ENCODE measurements around the gene XRN2.
"Not testable (repeated sequence)": the region's sequence is repeated elsewhere in the genome, so short reads cannot be mapped to it uniquely, and the experiment has no call there.

Gene XRN2

DNA sequence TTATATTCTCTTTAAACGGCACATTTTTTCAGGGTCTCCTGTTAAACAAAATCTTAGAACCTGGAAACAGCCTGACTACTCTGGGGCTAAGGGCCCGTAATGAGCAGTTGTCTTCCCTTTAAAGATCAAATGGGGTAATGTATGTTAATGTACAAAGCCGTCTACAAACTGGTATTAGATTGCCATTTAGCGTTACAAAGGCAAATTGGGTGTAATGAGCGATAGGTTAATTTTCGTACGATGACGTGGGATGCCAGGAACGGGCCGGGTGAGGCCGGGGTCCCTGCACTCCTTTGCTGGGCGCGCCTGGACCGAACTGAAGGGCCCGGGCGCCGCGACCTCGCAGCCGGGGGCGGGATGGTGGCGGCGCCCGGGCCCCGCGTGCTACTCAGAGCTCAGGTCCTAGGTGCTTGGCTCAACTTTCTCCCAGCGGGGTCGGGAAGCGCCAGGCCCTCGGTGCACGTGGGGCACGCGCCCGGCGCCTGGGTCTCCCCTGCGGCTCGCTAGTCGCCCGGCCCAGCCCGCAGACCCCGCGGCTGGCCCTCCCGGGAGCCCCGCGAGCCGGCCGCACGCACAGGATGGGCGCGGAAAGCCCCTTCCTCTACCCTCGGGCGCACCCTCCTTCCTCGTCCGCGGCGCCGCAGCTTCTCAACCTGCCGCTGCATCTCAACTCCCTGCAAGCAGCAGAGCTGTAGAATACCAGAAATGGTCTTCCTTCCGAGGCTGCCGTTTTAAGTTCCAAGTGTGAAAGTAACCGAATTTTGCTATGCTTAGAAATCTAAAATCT, 88.2 kb downstream of the XRN2 start:
- DNase-seq, result no peak

DNA sequence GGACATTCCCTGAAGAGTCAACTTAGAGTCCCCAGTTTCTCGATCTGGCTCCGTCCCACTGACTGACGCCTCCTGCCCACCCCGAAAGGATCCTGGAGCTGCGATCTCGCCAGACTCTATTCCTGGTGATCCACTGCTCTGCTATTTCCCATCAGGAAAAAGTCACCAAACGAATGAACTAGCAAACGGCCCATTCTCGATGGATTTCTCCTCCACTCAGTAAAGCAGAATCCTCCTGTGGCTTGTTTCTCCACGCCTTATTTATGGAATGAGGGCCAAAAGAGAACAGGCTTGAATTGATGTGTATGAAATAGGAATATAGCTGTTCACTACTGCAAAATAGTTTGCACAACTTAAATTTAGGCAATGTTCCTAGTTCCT, 88.8 kb downstream of the XRN2 start:
- DNase-seq, result no peak

DNA sequence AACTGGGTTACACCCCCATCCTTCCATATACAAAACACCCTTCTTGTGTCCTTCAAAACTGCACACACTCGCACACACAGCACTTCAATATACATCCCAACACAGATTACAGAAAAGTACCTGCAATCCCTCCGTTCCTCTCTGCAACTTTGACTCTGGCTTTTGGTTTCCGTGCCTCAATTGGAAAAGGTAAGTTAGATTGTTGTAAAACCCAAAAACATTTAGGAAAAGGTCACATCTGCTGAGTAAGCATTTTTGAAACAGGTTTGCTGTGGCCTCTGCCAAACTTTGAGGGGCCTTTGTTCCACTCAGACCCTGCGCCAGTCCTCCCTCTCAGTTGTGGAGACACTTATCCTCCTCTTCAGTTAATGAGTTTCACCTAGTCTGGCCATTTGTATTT, 90.0 kb downstream of the XRN2 start:
- DNase-seq, result no peak

DNA sequence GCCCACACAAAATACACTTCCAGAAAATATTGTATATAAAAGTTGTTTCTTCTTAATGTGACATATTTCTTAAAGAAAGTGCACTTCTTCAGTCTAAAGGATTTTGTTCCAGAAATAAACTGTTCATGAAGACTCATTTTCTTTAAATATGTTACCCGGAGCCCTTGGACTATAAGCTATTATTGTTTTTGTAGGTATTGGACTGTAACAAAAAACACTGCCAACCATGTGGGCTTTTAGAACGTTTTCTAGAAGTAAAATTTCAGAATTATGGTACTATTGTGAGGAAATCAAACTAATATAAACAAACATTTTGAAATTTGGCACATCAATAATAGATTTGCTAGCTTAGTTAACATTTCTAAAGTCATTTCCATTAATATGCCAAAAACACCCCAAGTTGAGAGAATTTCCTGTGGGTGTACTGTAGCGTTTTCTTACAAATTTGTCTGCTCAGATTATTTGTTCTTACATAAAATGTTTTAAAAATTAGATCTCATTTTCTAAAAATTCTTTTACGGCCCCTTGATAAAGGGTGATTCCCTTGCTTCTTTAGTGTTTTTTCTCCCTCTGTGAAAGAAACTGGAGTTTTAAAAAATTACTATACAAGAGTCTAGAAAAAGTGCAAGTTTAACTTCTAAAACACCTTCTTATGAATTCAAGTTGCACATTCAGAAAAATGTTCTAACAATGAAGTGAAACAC, 90.8 kb downstream of the XRN2 start:
- DNase-seq, result no peak

DNA sequence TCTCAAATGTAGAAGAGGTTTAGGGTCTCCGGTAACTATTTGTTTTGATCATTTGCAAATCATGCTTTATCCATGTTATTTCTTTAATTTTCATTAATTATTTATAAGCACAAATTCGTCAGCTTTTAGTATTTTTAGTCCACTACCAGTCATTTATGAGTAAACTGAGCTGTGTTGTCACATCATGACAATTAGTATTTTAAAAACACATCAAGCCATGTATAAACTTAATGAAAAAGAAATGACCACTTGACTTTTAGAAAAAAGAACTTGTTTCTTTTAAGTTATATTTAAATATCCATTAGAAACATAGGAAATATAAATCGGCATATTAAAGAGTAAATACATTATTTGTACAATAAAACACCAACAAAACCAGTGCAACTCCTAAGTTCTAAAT, 91.4 kb downstream of the XRN2 start:
- no peak for DNase-seq

DNA sequence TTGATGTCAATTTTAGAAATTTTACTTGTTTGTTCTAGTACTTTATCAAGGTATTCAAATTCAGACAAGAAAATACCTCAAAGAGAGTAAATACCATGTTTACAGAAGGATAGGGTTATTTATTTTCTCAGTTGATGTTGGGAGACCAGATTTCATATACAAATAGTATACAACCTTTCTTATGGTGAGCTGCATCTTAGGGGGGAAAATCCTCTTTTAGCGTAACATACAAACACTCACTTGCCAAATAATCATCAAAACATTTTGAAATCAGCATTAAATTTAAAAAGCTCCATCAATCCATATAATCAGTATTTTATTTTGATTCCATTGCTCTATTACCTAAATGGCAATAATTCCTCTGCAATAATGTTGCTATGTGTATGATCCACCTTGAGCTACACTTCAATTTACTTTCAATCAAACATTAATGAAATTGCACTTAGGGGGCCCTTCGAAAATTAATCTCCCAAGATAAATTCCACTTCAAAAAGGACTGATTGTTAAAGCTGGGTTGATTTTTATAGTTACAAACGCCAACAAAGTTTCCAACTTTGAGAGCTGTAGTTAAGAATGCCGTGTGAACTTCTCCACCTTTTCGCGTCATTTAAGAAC, 92.0 kb downstream of the XRN2 start:
- no peak for DNase-seq

DNA sequence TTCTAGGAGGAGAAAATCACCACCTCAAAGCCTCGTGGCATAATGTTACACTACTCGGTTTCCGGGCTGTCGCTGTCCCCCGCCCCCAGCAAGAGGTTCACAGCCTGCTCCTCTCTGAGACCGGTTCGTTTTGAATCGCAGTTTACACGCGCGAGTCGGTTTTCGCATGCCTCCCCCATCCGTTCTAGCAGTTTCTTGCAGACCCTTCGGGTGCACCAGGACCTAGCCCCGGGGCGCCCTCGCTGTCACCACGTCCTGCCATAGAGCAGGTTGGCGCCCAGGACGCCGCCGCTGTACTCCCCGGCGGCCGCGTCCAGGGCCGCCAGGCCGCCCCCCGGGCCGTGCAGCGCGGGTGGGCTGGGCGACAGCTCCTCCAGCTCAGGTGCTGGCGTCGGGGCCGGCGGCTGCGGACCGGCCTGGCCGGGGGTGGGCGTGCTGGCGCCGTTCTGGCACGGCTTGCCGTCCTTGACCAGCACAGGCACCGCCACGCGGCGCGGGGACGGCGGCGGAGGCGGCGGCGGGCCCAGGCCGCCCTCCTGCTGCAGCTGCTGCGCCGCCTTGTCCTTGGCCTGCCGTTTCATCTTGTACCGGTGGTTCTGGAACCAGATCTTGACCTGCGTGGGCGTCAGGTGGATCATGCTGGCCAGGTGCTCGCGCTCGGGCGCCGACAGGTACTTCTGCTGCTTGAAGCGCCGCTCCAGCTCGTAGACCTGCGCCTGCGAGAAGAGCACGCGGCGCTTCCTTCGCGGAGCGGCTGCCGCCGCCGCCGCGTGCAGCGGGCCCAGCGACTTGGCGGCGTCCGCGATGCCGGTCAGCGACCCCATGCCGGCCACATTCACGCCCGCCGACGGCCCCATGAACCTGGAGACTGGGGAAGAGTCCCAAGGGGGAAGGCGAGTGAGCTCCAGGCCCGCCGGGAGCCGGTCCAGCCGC, 92.8 kb downstream of the XRN2 start:
- DNase-seq, result no peak

DNA sequence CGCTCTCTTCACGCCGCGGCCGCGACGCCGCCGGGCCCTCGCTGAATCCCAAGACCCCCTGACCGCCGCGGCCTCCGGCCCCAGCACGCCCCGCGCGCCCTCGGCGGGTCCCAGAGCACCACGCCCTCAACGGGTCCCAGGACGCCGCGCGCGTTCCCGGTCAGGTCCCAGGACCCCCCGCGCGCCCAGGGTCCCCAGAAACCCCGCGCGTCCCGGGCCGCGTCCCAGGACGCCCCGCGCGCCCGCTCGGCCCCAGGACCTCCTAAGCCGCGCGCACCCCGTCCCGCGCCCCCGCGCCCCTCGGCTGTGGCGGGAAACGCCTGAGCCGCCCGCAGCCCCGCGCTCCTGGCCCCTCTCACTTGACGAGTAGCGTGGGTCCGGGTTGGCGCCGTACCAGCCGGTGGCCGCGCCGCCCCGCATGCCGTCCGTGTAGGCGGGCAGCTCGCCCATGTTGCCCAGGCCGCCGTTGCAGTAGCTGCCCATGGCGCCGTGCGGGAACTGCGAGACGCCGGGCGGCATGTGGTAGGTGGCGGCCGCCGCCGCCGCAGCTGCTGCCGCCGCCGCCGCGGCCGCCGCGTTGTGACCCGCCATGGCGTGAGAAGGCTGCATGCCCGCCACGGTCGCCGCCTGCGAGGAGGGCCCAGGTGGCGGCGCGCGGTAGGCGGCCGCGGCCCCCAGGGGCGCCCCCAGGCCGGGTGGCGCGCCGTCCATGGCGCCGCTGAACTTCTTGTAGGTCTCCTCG, 93.6 kb downstream of the XRN2 start:
- DNase-seq, result no peak

DNA sequence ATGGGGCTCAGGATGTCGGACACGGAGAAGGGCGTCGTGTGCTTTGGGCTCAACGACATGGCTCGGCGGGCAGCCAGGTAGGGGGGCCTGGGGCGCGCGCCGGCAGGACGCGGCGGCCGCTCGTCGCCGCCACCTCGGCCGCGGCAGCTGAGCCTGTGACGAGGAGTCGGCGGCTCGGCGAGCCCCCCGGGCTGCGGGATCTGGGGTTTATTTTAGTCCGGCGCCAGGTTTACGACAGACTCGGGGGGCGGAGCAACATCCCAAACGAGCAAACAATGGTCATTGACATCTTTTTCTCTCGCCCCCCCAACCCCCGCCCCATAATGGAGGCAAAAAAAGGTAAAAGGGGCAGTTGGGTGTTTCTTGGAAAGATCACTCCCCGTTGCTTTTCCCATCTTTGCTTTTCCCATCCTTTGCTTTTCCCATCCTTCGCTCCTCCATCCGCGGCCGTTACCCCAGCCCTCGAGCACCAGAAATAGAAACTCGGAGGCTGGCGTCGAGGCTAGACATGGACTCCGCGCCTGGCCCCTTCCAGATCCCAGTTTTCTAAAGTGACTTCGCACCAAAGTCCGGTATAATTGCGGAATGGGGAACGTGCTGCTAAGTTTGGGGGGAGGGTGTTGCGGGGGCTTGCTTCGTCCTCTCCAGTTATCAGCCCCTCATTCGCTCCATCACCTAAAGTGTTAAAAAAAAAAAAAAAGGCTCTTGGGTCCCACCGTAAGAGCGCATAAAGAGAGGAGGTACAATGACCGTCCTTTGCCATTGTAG, 94.4 kb downstream of the XRN2 start, which contains the start of gene NKX2-4:
Gene NKX2-4 (minus strand): TSS at position 186 of the 768 bp plus-strand sequence. CDS start 127 bp downstream, at position 59.
- no peak for DNase-seq

DNA sequence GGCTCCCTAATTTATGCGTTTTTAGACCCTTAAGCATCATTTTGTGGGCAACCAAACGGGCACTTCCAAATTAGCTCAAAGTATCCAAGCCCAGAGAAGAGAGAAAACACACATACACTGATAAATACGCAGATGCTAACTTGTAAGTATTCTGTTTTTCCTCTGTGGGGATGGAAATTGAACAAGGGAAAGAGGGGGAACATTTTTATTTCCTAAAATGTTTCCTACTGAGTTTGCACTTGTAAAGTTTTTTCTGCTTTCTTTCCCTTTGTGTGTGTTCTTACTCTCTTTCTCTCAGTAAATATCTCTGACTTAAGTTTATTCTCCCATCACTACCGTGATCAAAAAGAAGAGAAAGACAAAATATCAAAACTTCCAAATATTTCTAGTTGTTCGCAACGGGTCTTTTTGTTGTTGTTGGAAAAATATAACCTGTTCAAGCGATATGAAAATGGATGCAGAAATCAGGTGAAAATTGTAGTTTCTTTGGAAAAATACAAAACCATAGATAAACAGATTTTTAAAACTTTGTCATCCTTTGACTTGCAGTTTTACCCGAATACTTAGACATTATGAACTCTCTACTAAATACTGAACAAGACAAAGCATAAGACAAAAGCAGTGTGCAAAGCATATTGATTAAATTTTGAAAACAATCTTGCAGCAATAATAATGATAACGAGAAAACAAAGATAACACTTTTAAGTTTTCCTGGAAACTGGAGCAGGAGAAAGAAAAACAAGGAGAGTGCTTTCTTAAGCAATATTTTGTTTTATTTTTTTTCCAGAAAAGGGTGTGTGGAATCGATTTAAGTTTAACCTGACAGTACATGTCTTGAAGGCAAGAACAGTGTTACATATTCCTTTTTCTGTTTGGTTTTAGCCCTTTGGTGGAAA, 95.2 kb downstream of the XRN2 start:
- DNase-seq, result no peak

DNA sequence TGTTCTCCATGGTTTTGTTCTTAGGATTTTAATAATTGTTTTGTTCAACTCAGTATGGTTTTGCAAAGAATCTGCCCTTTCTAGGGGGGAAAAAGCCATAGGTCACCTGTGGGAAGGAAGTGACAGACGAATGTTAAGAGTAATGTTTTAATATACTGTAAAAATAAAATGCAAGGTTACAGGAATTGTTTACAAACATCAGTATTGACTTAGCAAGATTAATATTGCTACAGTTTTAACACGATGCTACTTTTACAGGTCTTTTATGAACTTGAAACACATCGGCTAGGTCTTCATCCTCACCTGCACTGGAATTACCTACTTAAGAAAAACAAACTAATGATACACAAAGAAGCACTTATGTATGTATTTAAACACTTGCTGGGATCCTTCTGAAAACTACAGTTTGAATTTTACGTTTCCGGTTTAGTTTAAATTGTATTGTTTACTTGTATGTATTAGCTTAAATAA, 95.9 kb downstream of the XRN2 start:
- DNase-seq, result no peak

DNA sequence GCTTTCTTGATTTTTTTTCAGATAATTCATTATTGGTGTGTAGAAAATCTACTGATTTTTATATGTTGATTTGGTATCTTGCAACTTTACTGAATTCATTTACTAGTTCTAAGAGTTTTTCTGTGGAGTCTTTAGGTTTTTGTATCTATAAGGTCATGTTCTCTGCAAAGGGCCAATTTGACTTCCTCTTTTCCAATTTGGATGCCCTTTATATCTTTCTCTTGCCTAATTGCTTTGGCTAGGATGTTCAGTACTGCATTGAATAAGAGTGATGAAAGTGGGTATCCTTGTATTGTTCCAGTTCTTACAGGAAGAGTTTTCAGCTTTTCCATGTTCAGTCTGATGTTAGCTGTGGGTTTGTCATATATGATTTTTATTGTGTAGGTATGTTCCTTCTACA, 108.6 kb downstream of the XRN2 start:
- DNase-seq, result no peak

DNA sequence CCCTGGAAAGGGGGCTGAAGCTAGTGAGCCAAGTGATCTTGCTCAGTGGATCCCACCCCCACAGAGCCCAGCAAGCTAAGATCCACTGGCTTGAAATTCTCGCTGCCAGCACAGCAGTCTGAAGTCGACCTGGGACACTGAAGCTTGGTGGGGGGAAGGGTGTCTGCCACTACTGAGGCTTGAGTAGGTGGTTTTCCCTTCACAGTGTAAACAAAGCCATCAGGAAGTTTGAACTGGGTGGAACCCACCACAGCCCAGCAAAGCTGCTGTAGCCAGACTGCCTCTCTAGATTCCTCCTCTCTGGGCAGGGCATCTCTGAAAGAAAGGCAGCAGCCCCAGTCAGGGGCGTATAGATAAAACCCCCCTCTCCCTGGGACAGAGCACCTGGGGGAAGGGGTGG, 110.9 kb downstream of the XRN2 start:
- not testable (repeated sequence) for DNase-seq

DNA sequence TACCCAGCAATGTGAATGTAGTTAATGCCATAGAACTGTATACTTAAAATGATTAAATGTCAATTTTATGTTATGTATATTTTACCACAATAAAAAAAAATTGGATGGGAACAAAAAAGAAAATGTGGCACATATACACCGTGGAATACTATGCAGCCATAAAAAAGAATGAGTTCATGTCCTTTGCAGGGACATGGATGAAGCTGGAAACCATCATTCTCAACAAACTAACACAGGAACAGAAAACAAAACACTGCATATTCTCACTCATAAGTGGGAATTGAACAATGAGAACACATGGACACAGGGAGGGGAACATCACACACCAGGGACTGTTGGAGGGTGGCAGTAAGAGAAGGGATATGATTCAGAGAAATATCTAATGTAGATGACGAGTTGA, 116.0 kb downstream of the XRN2 start:
- DNase-seq, result not testable (repeated sequence)

DNA sequence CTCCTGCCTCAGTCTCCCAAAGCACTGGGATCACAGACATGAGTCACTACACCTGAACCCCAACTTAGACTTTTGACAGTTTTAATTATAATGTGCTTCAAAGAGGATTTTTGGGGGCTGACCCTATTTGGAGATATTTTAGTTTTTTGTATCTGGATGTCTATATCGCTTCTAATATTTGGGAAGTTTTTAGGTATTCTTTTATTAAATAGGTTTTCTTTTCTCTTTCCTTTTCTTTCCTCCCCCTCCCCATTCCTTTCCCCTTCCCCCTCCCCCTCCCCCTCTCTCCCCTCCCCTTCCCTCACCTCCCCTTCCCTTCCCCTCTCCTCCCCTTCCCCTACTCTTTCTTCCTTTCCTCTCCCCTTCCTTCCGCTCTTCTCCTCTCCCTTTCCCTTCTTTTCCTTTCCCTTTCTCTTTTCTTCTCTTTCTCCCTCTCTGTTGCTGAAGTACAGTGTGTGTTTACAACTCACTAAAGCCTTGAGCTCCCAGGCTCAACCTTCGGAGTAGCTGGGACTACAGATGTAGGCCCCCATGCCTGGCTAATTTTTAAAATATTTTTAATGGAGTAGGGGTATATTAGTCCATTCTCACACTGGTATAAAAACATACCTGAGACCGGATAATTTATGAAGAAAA, 118.6 kb downstream of the XRN2 start:
- DNase-seq, result no peak

DNA sequence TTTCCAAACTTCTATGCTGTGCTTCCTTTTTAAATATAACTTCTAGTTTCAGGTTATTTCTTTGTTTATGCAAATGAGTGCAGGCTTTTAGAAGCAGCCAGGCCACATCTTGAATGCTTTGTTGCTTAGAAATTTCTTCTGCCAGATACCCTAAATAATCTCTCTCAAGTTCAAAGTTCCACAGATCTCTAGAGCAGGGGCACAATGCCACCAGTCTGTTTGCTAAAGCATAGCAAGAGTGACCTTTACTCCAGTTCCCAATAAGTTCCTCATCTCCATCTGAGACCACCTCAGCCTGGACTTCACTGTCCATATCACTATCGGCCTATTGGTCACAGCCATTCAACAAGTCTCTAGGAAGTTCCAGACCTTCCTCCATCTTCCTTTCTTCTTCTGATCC, 120.6 kb downstream of the XRN2 start:
- DNase-seq, result not testable (repeated sequence)

DNA sequence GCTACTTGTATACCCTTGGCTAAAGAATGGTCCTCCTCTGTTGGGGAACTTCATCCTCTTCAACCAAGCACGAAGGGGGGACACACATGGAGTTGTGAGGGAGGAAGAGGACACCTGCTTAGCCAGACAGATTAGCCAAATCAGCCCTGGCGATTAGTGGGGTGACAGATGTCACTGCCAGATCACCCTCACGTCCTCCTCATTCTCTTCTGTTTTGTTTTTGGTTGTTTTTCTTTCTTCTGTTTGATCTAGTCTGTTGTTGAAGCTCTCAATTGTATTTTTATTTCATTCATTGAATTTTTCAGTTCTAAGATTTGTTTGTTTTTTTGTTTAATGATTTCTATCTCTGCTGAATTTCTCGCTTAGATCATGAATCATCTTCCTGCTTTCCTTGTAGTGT, 121.7 kb downstream of the XRN2 start:
- DNase-seq, result no peak

DNA sequence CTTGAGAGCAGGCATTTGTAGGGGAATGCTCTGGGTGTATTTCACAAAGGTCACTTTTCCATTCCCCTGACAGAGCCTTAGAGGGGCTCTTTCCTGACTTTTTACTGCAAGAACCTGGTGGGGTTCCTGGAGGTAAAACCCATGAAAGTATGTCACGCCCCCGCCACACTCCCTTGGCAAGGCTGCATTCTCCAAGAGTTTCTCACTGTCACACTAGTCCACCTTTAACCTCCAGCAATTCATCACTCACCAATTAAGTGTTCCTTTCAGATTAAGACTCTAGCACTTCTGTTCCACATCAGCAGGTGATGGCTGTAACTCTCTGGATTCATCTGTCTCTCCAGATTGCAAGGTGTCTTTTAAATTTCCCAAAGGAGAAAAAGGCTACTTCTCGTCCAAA, 126.9 kb downstream of the XRN2 start:
- no peak for DNase-seq

DNA sequence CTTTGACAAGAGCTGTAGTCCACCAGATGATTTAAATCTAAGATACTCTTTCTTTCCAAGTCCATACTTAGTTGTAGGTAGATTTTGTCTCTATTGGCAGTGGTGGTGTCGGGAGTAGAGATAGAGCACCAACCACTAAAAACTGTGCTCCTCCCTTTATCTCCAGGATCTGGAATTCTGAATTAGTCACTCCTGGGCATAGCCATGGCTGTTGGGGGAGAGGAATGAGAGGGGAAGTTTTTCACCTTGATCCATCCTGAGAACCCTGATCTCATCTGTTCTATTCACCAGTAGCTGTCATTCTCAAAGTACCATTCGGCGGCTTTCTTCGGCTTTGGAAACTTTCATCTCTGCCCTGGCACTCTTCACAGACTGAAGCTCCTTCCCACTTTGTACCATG, 129.8 kb downstream of the XRN2 start:
- no peak for DNase-seq

Data from activated effector memory CD4-positive, alpha-beta T cell treated with Interleukin-2 at 50 U/mL for 16 hours (primary cell).